Keratinocyte (primary cell): Measurements from ENCODE around the gene GREB1.

Experiments
- EZH2 ChIP-seq: IDR thresholded peaks from one replicate; pipeline ENCODE4 v1.6.1; 2012; ENCODE audit warnings: inconsistent platforms, mild to moderate bottlenecking, low read length, moderate library complexity
- TF ChIP-seq, protein P1 (sequence below), 3 experiments: IDR thresholded peaks in 1 of 3; conservative IDR thresholded peaks in 1 of 3; optimal IDR thresholded peaks in 1 of 3; 2 replicates in 2 of 3; 3 replicates in 1 of 3; pipeline versions ENCODE3 to v1.5.1; 2011; ENCODE audit warnings: low read length in 3 of 3, mild to moderate bottlenecking in 3 of 3, moderate library complexity in 2 of 3, control low read depth in 1 of 3, inconsistent platforms in 1 of 3; ENCODE audit not compliant: insufficient read depth in 2 of 3; ENCODE audit errors: extremely low read depth in 1 of 3

DNA sequence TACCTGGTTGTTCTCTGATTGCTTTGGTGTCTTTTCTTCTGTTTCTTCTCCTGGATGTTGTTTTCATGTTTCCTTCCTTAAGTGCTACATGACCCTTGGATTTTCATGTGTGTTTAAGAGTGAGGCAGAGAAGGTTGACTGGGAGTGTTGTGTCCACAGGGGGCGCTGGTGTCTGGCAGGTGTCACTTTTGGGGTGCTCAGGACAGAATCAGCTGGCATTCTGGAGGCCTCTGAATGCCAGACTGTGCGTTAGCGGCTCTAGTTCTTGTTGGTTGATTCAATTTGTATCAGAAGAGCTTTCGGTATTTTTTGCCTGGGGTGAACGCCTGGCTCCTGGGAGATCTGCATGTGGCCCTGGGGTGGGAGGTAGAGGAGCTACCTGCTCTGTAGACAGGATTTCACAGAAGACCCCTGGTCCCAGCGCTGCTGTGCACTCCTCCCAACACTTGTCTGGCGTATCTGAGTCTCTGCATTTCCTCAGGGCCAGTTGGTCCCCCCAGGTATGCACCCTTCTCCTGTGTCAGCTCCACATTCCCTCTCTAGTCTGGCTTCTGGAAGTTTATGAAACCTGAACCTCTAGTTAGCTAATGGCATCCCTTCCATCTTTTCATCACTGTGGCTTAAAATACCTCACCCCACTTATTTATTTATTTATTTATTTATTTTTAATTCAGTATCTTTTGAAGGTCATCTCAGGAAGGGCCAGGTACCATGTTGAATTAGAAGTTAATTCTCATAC, 1.1 kb downstream of the GREB1 start:
- TF ChIP-seq, protein P1, sequence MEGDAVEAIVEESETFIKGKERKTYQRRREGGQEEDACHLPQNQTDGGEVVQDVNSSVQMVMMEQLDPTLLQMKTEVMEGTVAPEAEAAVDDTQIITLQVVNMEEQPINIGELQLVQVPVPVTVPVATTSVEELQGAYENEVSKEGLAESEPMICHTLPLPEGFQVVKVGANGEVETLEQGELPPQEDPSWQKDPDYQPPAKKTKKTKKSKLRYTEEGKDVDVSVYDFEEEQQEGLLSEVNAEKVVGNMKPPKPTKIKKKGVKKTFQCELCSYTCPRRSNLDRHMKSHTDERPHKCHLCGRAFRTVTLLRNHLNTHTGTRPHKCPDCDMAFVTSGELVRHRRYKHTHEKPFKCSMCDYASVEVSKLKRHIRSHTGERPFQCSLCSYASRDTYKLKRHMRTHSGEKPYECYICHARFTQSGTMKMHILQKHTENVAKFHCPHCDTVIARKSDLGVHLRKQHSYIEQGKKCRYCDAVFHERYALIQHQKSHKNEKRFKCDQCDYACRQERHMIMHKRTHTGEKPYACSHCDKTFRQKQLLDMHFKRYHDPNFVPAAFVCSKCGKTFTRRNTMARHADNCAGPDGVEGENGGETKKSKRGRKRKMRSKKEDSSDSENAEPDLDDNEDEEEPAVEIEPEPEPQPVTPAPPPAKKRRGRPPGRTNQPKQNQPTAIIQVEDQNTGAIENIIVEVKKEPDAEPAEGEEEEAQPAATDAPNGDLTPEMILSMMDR (optimal IDR thresholded peaks at IDR 0.05 in 1 of 3, IDR thresholded peaks at IDR 0.05 in 1 of 3, conservative IDR thresholded peaks at IDR 0.05 in 1 of 3; ENCODE audit: extremely low read depth in 1 of 3, insufficient read depth in 2 of 3, low read length in 3 of 3) = peak; percentile 17 to 61 (median 35)
- no peak for TF ChIP-seq EZH2
